A673 (cell line): Measurements from ENCODE around the gene RRAGD. TPM values are rescaled to one million over a fixed set of nuclear protein-coding genes. Genes with fewer than 3 reads are reported as not detected.

Experiments
- BruUV-seq: library from RNA; stranded (reverse); fragments of 400-500 nt; replicated peaks from 2 replicates; lab custom pipeline; 2021; lab: Mats Ljungman, UMichigan
- CTCF ChIA-PET: fragments of 300-600 bp; sonication (Branson Sonifier 250); formaldehyde crosslinking; loops from one replicate; lab custom pipeline; 2022; ENCODE audit warnings: antibody characterized with exemption; lab: Charles Lee
- POLR2A ChIA-PET: fragments of 300-600 bp; sonication (Branson Sonifier 250); formaldehyde crosslinking; loops from one replicate; lab custom pipeline; 2022; ENCODE audit warnings: antibody characterized with exemption; ENCODE audit not compliant: low non-redundant PET; lab: Charles Lee
- DNase-seq: peaks from one replicate; pipeline ENCODE4 v3.0.0-alpha.2; 2015; ENCODE audit warnings: low spot score
- H3K27ac ChIP-seq: fragments of 200-600 bp; sonication (generic); 2 replicates; pipeline ENCODE4 v1.5.1; 2016; ENCODE audit warnings: mixed run types, low read depth, mild to moderate bottlenecking, mixed read lengths, antibody characterized with exemption, low read length; ENCODE audit not compliant: poor library complexity, severe bottlenecking
- H3K27me3 ChIP-seq: fragments of 200-600 bp; sonication (generic); replicated peaks from 2 replicates; pipeline ENCODE4 v1.6.1; 2017; ENCODE audit warnings: mixed run types, low read depth, mild to moderate bottlenecking, mixed read lengths, antibody characterized with exemption, low read length; ENCODE audit not compliant: insufficient read depth, poor library complexity
- H3K36me3 ChIP-seq: fragments of 200-600 bp; sonication (generic); 2 replicates; pipeline ENCODE4 v1.6.1; 2016; ENCODE audit warnings: mixed run types, mild to moderate bottlenecking, mixed read lengths, antibody characterized with exemption, low read length; ENCODE audit not compliant: insufficient read depth, poor library complexity, severe bottlenecking
- H3K4me1 ChIP-seq: fragments of 200-600 bp; sonication (generic); 2 replicates; pipeline ENCODE4 v1.6.1; 2017; ENCODE audit warnings: mixed run types, mild to moderate bottlenecking, mixed read lengths, antibody characterized with exemption, low read length; ENCODE audit not compliant: insufficient read depth, poor library complexity, severe bottlenecking
- H3K4me3 ChIP-seq: fragments of 200-600 bp; sonication (generic); 2 replicates; pipeline ENCODE4 v1.5.1; 2016; ENCODE audit warnings: low read depth, mixed run types, mild to moderate bottlenecking, mixed read lengths, low read length; ENCODE audit not compliant: poor library complexity, severe bottlenecking
- H3K9me3 ChIP-seq: fragments of 200-600 bp; sonication (generic); 2 replicates; pipeline ENCODE4 v1.6.1; 2016; ENCODE audit warnings: mixed run types, low read depth, mild to moderate bottlenecking, mixed read lengths, antibody characterized with exemption, low read length; ENCODE audit not compliant: poor library complexity, severe bottlenecking
- CTCF ChIP-seq: fragments of 300-800, 200-600 bp; sonication (generic); conservative IDR thresholded peaks from 2 replicates; pipeline ENCODE4 v1.5.1; 2017; ENCODE audit warnings: low read depth, mild to moderate bottlenecking, antibody characterized with exemption, low read length, moderate library complexity, mixed read lengths
- EZH2 ChIP-seq: fragments of 200-600 bp; sonication (generic); IDR thresholded peaks from 2 replicates; pipeline ENCODE4 v1.6.1; 2017; ENCODE audit warnings: borderline replicate concordance, low read depth, mild to moderate bottlenecking, mixed read lengths, antibody characterized with exemption, low read length; ENCODE audit not compliant: poor library complexity, severe bottlenecking
- intact Hi-C: fragments of 100-400 bp; cut with micrococcal nuclease; formaldehyde crosslinking; loops from one replicate; pipeline ENCODE4 v1.10.0; 2022; ENCODE audit not compliant: unreplicated experiment
- total RNA-seq: library from RNA; stranded (reverse); gene quantifications from 2 replicates; pipeline ENCODE4 v1.2.3, GENCODE V29; 2021

Gene RRAGD
- total RNA-seq, 1 experiment from 2014 or later: 9.5 TPM

GRCh38 chr6:89402776-89403175 is 9.3 kb downstream of the RRAGD start:
- no TSS peak for BruUV-seq
- intact Hi-C loops: no loop called here
- CTCF ChIA-PET: no interaction called here

GRCh38 chr6:89400912-89401399 is 11.1 kb downstream of the RRAGD start:
- intact Hi-C loops: no loop called here
- POLR2A ChIA-PET: no interaction called here

More at GRCh38 chr6:89402776-89403175, 9.3 kb downstream of the RRAGD start:
- H3K27ac ChIP-seq: no peak overlapping the region
- POLR2A ChIA-PET: no interaction called here
- H3K4me3 ChIP-seq: no peak overlapping the region
- H3K4me1 ChIP-seq: no peaks in the 10 kb centered on the region
- no peak for DNase-seq
- TF ChIP-seq CTCF (no peak), EZH2 (no peak)
- H3K27me3 ChIP-seq: no peaks in the 10 kb centered on the region
- H3K36me3 ChIP-seq: no peaks in the 10 kb centered on the region
- H3K9me3 ChIP-seq: no peaks in the 10 kb centered on the region

GRCh38 chr6:89400050-89400449 is 12.0 kb downstream of the RRAGD start:
- no peaks in the 10 kb centered on the region for H3K36me3 ChIP-seq
- no peaks in the 10 kb centered on the region for H3K4me1 ChIP-seq
- no TSS peak for BruUV-seq
- TF ChIP-seq EZH2 (no peak), CTCF (no peak)
- intact Hi-C loops: no loop called here
- H3K27ac ChIP-seq: no peak overlapping the region
- H3K27me3 ChIP-seq: no peaks in the 10 kb centered on the region
- H3K4me3 ChIP-seq: no peak overlapping the region
- POLR2A ChIA-PET: no interaction called here
- H3K9me3 ChIP-seq: no peaks in the 10 kb centered on the region
- no peak for DNase-seq
- CTCF ChIA-PET: no interaction called here

More at GRCh38 chr6:89400912-89401399, 11.1 kb downstream of the RRAGD start:
- Histone ChIP-seq H3K27ac (no peak overlapping the region), H3K4me3 (no peak overlapping the region), H3K9me3 (no peaks in the 10 kb centered on the region), H3K4me1 (no peaks in the 10 kb centered on the region), H3K36me3 (no peaks in the 10 kb centered on the region), H3K27me3 (no peaks in the 10 kb centered on the region)
- TF ChIP-seq EZH2 (no peak), CTCF (no peak)
- BruUV-seq: no TSS peak
- CTCF ChIA-PET: no interaction called here
- no peak for DNase-seq
